GM18499 (cell line): Measurements from ENCODE around the gene TTLL10.

Source experiments
- ATAC-seq: cut with Tn5 transposase; IDR thresholded peaks from one replicate; pipeline ENCODE4 v1.9.1; 2021; ENCODE audit warnings: moderate number of reproducible peaks; ENCODE audit not compliant: insufficient read depth, unreplicated experiment

Gene TTLL10

DNA sequence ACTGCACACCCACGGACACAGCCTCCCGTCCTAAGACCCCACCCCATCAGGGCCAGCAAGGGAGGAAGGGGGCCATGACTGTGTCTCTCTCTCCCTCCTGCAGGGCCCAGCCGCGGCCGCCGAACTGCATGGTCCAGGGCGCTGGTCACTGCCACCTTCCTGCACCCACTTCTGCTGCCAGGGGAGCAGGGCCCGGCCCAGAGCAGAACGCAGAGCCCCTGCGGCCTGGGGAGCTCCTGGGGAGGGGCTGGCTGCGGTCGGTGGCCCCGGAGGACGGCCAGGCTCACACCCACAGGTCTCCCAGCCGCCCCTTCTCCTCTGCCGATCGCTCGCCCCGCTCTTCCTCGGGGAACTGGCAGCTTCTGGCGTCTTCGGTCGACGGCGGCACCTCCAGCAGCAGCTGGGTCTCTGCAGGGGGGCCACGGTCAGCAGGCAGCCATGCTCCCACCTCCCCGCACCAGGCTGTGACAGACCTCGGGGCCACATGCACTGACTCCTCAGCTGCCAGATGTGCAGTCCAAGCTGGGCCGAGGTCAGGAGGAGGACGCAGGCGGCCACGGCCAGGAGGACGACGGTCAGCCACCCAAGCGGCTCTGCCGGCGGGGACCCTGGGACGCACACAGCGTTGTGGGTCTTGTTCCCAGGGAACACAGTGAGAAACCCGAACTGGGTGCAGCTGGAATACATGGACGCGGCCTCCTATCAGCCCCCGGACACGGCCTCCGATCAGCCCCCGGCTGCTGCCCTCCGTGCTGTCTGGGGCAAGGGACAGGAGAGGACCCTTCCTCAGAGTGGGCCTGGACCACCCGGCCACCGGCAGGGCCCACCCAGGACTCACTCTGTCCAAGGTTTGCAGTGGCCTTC, 30.1 kb downstream of the TTLL10 start:
- ATAC-seq, result no peak

DNA sequence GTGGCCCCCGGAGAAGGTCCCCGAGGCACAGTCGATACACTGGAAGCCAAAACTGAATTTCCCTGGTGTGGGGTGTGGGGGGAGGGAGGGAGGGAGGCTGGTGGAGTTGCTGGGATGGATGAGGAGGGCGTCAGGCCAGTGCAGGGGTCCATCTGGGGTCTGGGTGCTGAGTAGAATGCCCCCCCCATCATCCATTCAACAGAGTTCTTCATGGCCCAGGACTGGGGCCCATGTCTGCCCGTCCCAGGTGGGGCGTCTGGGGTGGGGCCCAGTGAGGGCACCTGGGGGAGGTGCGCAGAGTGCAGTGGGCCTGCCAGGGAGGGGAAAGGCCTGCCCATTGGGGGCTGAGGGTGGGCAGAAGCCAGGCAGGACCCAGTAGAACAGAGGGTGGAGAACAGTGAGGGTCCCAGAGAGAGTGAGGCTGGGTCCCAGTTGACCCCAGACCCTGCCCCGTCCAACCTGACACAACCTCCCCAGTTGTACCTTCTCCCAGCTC, 30.8 kb downstream of the TTLL10 start:
- no peak for ATAC-seq

DNA sequence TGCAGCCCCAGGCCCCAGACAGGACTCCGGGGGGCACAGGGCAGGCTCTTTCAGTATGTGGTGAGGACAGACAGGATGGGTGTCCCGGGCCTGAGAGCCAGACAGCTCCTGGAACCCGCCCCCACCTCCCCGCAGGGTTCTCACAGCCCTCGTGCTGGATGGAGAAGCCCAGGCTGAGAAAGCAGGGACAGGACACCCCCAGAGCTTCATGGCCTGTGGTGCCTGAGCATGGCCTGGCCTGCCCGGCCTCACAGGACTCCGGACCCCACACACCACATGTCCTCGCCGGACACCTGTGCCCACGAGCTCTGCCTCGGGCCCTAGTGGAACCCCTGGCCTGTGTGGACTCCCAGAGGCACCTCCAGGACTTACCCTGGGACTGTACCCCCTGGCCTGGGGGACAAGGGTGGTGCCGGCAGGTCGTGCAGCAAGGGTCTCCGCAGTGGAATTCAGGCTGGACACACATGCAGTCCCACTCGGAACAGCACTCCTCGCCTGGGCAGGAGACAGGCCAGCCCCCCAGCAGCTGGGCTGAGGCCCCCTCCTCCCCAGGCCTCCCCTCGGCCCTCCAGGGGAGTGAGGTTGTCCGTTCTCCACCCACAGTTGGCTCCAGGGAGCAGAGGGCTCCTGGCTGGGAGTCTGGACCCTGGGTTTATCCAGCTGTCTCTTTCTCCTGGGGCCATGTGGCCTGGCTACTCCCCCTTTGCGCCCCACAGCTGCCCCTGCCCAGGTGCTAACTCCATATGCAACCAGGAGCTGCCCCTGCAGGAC, 31.5 kb downstream of the TTLL10 start:
- ATAC-seq, result no peak

DNA sequence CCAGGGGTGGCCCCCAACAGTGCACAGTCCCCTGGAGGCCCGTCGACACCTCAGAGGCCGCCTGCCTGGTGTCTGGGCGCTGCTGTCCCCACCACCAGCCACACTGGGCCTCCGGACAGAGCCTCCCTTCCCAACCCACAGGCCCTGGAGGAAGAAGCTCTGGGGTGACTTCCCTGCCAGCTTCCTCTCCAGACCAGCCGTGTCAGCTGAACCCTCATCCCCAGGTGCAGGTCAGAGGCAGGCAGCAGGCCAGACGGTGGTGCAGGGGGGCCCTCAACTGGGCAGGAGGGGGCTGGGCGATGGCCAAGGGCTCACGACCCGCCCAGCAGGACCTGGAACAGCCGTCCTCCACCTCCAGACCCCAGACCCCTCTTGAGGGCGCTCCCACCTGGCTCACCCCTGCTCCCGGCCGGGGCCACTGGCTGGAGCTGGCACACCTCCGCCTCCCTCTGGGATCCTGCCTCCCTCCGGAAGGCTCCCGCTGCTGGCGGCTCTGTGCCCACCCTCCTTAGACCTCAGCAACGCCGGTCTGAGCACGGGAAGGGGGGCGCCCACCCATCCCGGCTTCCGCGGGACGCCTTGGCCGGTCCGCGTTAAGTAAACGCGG, 32.2 kb downstream of the TTLL10 start:
- no peak for ATAC-seq

DNA sequence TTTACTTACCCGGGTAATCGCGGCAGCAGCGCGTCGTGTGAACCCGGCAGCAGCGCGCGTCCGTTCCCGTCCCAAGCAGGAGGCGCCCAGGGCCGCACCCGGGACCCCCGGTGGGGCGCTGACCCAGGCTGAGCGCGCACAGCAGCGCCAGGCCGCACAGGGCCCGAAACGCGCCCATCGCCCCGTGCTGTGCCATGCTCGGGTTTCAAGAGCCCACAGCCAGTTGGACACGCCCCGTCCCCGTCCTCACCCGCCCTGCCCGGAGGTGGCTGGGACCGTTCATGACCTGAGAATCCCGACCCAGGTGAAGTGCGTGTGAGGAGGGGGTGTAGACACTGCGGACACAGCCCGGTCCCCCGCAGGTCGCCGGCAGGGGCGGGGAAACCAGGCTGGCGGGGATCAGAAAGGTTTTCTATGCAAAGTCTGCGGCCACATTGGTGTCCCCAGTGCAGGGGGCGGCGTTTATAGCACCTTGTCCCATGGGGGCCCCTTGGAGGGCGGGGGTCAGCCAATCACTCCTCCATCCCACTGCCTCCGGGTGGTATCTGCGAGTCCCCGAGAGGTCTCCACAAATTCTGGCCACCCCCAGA, 32.8 kb downstream of the TTLL10 start, which contains the start of gene TNFRSF18:
Gene TNFRSF18, minus strand, starts transcription at position 217 of the 590 bp plus-strand sequence. Its CDS starts 21 bp downstream, at position 196.
- ATAC-seq, result no peak

DNA sequence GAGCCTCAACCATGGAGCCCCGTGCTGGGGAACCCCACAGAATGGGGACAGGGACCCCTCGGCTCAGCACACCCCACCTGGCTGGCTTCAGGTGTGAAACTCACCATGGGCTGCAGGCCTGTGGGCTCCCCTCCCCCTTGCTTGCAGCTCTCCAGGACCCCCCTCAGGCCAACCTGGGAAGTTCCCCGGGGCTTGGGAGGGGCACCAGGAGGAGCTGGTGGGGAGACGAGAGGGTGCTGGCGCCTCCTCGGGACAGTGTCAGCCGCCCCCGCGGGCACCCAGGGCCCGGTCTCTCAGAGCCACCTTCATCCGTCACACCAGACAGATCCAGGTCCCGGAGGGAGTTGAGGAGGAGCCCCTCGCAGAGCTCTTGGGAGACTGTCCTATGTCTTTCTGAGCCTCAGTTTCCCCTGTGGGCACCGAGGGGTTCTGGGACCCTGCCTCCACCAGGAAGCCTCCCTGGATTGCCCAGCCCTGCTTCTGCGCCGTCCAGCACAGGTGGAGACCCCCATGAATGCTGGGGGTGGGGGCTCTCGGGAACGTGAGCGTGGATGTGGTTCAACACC, 33.4 kb downstream of the TTLL10 start:
- ATAC-seq, result no peak

DNA sequence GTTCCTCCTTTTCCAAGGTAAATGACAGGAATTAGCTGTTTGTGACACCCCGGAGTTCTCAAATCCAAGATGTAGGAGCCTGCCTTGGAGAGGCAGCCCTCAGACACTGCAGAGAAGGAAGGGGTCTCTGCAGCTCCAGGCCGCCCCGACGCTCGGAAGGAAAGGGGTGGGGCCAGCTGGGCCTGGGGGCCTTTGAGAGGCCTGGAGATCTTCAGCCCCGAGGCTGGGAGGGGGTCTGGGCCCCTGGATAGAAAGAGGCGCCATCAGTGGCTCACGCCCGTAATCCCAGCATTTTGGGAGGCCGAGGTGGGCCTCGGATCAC, 33.9 kb downstream of the TTLL10 start:
- ATAC-seq, result no peak

DNA sequence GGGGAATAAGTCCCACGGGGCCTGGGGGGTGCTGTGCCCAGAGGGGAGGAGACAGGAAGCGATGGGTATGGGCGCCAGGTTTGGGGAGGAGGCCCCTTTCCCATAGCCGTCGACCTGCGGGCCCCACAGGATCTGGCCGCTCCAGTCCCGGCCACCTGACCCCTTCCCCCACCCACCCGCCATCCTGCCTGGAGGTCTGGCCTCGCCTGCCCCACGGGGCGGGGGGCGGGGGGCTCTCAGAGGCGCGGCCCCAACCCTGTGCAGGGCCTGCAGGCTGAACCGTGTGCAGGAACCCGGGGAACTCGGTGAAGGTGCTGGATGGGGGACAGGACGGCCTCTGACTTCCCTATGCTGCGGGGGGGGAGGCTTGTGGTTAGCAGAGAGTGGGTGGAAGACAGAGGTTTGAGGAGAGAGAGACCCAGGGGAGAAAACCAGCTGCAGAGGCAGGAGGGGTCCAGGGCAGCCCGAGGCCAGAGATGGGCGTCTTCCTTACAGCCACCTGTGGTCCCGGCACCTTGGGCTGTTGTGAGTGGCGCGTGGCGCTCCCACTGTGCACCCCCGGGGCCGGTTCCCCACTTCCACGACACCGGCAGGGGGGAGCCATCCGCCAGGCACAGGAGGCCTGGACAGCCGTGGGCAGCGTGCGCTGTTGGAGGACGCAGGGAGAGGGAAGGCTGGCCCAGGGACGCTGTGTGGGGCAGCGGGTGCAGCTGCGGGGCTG, 35.2 kb downstream of the TTLL10 start:
- ATAC-seq, result no peak

DNA sequence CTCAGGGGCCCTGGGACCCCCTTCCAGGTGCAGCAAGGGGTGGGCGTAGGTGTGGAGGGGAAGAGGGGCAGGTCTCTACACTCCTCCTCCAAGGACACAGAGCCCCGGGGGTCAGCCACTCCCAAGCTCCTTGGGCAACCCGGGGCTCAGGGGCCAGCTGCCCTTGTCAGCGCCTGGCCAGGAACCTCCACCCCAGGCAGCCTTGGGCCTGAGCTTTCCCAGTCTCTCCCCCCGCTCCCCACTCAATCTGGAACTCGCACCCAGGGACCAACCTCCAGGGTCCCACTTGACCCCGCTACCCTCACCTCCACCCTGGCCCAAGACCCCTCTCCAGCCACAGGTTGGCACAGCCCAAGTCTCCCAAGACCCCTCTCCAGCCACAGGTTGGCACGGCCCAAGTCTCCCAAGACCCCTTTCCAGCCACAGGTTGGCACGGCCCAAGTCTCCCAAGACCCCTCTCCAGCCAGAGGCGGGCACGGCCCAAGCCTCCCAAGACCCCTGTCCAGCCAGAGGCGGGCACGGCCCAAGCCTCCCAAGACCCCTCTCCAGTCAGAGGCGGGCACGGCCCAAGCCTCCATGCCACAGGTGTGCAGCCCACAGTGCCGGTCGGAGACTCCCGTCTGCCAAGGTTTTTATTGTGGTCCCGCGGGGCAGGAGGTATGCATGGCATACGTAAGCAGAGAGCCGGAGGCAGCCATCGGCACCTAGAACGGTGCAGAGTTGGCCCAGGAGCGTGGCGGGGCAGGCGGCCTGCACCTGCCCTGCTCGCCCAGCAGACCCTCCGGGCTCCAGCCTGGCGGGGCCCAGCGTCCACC, 37.3 kb downstream of the TTLL10 start:
- ATAC-seq, result no peak

DNA sequence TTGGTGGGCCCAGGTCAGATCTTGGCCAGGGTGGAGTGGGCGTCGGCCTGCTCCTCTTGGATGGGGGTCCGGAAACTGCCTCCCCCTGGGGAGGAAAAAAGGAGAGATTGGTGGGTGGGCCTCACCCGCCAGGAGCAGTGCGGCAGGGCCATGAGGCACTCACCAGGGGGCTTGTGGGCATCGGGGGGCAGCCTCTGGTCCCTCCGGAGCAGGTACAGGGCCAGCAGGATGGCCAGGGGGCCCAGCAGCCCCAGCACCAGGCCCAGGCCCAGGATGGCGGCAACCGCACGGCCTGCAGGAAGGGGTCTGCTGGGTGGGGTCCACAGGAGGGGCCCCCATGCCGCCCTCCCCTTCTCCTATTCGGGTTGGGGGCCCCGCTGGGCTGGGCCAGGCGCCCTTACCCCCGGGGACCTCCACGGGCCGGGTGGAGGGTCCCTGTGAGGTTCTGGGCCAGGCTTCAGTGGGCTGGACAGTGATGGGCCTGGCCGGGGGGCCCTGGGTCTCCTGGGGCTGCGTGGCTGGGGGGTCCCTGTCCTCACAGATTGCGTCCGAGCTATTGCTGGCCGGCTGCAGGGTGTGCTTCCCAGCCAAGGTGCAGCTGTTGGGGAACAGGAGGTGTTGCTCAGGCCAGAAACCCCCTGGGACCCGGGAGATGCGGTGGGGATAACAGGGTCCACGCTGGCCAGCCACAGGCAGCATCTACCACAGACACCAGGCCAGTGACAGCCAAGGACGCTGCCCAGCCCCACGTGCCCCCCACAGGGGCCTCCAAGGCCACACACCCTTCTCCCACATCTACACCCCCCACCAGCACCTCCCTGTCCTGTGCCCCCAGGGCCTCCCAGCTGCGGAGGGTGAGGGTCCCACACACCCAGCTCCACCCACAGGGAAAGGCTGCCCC, 38.1 kb downstream of the TTLL10 start:
- no peak for ATAC-seq

DNA sequence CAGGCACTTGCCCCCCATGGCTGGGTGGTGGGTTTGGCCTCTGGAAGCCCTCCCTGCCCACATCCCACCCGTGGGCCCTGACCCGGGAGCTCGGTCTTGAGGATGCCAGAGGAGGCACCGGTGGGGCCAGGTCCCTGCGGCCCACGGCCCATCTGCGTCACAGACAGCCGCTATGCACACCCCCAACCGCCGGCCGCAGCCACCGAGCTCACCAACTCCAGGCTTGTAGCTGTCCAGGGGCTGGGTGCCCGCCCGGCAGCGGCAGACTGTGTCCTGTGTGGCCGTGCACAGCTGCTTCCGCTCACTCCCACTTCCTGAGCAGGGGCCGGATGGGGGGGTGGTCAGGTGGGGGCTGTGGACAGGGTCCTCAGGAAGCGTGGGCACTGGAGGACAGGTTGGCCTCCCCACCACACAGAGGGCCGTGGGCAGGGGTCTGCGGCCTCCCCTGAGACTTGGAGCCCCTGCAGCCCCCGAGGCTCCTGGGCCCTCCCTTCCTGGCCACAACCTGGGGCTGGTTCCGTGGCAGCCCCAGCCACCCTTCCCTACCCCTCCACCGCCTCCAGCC, 39.2 kb downstream of the TTLL10 start:
- ATAC-seq, result no peak

DNA sequence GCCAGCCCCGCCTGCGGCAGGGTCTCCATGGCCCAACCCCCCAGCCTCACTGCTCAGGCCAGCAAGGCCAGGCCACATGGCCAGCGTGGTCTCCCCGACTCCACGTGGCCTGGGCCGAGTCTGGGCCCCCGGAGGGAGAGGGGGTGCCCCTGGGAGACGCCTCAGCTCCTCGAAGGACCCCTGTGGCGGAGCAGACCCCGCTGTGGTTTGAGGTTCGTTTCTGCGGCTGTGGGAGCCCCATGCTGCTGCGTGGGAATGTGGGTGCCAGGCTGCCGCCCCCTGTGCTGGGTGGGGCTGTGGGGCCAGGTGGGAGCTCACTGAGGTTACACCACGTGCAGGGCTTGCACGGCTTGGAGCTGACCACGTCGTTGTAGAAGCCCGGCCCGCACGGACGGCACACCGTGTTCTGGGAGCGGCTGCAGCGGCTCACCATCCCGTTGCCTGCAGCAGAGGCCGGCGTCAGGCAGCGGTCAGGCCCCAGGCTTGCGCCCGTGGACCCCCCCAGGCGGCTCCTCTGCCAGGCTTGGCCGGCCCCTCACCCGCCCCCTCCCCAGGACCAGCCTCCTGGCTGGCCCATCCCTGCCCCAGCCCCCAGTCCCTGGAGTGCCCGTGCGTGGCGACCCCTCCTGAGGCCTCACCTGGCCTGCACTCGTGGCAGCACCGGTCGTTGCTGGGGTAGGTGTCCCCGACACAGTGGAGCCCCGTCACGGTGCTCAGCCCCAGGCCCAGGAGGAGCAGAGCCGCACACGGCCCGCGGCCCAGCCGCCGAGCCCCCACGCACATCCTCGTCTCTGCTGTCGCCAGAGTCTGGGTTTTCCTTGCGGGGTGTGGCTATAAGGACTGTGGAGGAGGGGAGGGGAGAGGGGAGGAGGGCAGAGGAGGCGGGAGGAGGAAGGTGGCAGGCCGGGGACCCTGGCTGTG, 39.9 kb downstream of the TTLL10 start, which contains the start of gene TNFRSF4:
Gene TNFRSF4, minus strand, starts transcription at position 809 of the 921 bp plus-strand sequence. Its CDS starts 26 bp downstream, at position 783.
- no peak for ATAC-seq

DNA sequence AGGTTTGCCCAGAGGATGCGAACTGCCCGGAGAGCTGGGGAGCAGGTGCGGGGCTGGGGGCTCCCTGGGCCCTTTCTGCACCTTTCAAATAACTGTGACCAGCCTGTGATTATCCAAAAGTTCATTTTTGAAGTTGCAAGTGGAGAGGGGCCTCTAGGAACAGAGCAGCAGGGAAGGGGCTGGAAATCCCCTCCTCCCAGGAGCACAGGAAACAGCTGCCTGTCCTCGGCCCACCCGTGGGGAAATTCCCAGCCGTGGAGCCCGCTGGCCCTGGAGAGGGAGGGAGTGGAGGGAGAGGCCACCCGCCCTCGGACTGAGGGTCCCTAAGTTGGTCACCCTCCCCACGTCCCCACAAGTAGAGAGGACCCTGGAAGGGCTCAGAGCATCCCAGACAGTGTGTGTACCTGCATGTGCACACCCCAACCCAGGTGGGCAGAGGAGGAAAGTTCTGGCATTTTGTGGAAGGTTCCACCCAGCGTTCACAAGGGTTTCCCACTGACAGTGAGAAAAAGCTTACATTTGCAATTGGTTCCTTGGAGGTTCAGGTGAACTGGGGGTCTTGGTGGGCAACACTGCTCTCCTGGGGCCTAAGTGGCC, 41.5 kb downstream of the TTLL10 start:
- ATAC-seq, result no peak

DNA sequence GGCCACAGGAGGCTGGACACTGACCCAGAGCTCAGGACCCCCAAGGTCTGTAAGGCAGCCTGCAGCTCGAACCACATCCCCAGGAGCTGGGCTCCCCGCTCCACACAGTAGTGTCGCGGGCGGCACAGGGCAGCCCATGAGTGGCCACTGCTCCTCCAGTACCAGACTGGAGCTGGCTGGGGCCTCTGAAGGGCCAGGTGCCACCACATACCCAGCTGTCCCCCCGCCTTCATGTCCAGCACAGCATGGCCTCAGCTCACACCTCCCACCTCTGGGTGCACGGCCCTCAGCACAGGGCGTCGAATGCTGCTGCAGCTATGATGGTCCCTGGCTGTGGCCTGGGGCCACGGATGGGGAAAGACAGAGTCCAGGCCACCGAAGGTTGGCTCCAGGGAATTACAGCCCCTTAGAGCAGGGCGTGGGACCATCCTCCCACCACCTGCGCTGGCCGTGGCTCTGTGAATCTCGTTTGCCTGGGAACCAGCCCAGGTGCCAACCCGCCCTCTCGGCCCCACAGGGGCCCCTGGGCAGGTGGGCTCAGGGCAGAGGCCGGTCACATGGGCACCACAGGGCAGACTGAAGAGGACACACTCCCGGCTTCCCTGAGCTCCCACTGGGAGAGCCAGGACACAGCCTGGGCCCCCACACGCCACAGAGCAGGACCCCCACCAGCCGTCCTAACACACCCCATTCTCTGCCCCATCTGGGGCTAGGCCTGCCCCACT, 42.4 kb downstream of the TTLL10 start:
- ATAC-seq, result no peak
